Choroid plexus epithelial cell (primary cell): ENCODE results near the gene SEMG1.

ENCODE experiments used
- DNase-seq: peaks from one replicate; pipeline ENCODE4 v3.0.0-alpha.2; 2010; ENCODE audit warnings: low read depth
- H3K4me3 ChIP-seq: 2 replicates; pipeline ENCODE4 v1.5.1; 2011; ENCODE audit warnings: low read depth, mild to moderate bottlenecking, control low read depth, low read length, moderate library complexity
- TF ChIP-seq, protein P1 (sequence below): conservative IDR thresholded peaks from 2 replicates; pipeline ENCODE4 v1.5.1; 2011; ENCODE audit warnings: low read depth, mild to moderate bottlenecking, control low read depth, inconsistent platforms, low read length, moderate library complexity

Gene SEMG1

GRCh38 chr20:45176526-45177267 lies 30.1 kb upstream of the SEMG1 start:
- H3K4me3 ChIP-seq = no peak overlapping the region
- DNase-seq = peak; percentile 27
- TF ChIP-seq, protein P1, sequence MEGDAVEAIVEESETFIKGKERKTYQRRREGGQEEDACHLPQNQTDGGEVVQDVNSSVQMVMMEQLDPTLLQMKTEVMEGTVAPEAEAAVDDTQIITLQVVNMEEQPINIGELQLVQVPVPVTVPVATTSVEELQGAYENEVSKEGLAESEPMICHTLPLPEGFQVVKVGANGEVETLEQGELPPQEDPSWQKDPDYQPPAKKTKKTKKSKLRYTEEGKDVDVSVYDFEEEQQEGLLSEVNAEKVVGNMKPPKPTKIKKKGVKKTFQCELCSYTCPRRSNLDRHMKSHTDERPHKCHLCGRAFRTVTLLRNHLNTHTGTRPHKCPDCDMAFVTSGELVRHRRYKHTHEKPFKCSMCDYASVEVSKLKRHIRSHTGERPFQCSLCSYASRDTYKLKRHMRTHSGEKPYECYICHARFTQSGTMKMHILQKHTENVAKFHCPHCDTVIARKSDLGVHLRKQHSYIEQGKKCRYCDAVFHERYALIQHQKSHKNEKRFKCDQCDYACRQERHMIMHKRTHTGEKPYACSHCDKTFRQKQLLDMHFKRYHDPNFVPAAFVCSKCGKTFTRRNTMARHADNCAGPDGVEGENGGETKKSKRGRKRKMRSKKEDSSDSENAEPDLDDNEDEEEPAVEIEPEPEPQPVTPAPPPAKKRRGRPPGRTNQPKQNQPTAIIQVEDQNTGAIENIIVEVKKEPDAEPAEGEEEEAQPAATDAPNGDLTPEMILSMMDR = no peak

- TF ChIP-seq, protein P1 = no peak
- DNase-seq = no peak
- H3K4me3 ChIP-seq = no peak overlapping the region
Measured at GRCh38 chr20:45179166-45179565, 27.7 kb upstream of the SEMG1 start.

DNA sequence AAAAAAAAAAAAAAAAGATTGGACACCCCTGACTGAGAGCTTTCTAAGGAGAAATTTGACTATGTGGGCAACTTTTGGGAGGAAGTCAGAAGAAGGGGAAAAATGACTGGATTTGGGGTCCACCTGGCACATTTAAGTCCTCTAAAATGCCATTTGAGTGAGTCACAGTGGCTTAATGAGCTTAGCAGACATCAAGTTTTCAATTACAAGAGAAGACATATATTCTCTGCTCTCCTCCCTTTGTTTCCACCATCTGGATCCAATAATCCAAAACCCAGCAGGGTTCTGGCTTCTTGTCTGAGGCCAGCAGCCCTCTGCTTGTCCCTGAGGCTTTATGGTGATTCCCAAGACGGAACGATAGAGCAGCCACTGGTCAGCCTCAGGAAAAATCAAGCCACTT lies 25.2 kb upstream of the SEMG1 start:
- H3K4me3 ChIP-seq = no peak overlapping the region

GRCh38 chr20:45183084-45183483 lies 23.7 kb upstream of the SEMG1 start:
- no peak overlapping the region for H3K4me3 ChIP-seq
- TF ChIP-seq, protein P1 = no peak
- DNase-seq = no peak

More for the DNA sequence above, 25.2 kb upstream of the SEMG1 start:
- no peak for DNase-seq
- TF ChIP-seq, protein P1 = no peak

GRCh38 chr20:45187693-45188092 lies 19.1 kb upstream of the SEMG1 start:
- TF ChIP-seq, protein P1 = no peak
- H3K4me3 ChIP-seq = no peak overlapping the region
- no peak for DNase-seq

DNA sequence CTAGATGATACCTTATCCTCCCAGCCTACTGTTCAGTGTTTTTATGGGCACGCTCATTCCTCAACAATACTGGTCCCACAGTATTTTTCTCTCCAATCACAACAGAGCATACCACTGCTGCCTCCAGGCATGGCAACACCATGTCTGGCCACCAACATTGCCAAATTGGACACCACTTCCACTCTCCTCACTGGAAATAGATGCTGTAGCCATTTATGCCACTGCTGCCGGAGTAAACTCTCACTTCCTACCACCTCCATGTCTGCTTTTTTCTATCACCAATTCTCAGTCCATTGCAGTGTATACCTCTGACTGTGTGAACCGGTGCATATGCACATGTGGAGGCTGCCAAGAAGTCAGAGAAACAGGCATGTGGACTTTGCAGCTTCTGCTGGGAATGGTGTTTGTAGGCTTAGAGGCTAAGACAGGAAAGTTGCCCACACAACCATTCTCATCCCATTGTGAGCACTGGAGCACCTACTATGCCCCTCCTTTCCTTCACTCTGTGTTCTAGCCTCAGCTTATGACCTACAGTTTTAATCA lies 17.7 kb upstream of the SEMG1 start:
- TF ChIP-seq, protein P1 = no peak
- no peak overlapping the region for H3K4me3 ChIP-seq
- no peak for DNase-seq

DNA sequence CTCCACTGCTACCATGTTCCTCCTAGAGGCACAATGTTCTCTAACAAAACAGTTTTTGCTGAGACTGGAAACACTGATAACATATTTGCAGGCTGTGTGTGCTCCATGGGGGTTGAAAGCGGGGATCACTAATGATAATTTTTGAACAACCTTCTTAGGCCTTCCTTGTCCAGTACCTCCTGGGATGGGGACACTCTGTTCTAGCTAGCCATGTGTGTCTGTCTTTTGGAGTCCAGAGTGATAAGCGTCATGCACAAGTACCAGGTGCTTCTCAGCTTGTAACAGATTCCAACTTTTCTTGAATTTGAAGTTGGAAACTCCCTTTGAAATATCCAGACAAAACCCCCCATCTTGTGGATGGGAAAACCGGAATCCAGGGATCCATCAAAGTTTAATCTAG lies 17.0 kb upstream of the SEMG1 start:
- DNase-seq = no peak
- TF ChIP-seq, protein P1 = no peak

More for the DNA sequence above, 17.0 kb upstream of the SEMG1 start:
- no peak overlapping the region for H3K4me3 ChIP-seq
